HG03066 (cell line): ENCODE measurements around the gene LPA.
"Not testable (repeated sequence)": the region's sequence is repeated elsewhere in the genome, so short reads cannot be mapped to it uniquely, and the experiment has no call there.

Source experiments
- ATAC-seq: cut with Tn5 transposase; IDR thresholded peaks from one replicate; pipeline ENCODE4 v1.9.1; 2021; ENCODE audit warnings: low read depth; ENCODE audit not compliant: unreplicated experiment

Gene LPA, protein sequence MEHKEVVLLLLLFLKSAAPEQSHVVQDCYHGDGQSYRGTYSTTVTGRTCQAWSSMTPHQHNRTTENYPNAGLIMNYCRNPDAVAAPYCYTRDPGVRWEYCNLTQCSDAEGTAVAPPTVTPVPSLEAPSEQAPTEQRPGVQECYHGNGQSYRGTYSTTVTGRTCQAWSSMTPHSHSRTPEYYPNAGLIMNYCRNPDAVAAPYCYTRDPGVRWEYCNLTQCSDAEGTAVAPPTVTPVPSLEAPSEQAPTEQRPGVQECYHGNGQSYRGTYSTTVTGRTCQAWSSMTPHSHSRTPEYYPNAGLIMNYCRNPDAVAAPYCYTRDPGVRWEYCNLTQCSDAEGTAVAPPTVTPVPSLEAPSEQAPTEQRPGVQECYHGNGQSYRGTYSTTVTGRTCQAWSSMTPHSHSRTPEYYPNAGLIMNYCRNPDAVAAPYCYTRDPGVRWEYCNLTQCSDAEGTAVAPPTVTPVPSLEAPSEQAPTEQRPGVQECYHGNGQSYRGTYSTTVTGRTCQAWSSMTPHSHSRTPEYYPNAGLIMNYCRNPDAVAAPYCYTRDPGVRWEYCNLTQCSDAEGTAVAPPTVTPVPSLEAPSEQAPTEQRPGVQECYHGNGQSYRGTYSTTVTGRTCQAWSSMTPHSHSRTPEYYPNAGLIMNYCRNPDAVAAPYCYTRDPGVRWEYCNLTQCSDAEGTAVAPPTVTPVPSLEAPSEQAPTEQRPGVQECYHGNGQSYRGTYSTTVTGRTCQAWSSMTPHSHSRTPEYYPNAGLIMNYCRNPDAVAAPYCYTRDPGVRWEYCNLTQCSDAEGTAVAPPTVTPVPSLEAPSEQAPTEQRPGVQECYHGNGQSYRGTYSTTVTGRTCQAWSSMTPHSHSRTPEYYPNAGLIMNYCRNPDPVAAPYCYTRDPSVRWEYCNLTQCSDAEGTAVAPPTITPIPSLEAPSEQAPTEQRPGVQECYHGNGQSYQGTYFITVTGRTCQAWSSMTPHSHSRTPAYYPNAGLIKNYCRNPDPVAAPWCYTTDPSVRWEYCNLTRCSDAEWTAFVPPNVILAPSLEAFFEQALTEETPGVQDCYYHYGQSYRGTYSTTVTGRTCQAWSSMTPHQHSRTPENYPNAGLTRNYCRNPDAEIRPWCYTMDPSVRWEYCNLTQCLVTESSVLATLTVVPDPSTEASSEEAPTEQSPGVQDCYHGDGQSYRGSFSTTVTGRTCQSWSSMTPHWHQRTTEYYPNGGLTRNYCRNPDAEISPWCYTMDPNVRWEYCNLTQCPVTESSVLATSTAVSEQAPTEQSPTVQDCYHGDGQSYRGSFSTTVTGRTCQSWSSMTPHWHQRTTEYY (N-terminal part only)

DNA sequence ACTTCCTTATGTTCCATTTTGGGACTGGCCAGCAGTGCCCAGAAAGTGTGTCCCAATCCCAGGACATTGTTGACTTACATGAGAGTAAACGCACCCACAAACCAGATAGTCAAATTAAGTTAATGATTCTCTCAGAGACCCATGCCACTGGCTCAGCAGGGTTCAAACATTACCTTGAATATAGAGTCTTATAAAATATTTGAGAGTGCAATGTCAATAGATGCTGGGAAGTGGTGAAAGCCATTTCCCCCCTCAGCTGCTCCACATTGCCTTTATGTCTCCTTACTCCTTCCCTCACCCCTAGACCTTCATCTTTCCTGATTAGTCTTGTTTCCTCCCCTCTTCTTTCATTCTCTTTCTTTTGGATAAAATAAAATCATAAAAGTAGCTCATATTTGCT is at the start of gene LPA:
Gene LPA, minus strand, starts transcription at position 78 of the 400 bp plus-strand sequence. Its CDS starts 61 bp downstream, at position 17.
- not testable (repeated sequence) for ATAC-seq

GRCh38 chr6:160708993-160709392 is 44.9 kb upstream of the LPA start:
- ATAC-seq, result not testable (repeated sequence)

DNA sequence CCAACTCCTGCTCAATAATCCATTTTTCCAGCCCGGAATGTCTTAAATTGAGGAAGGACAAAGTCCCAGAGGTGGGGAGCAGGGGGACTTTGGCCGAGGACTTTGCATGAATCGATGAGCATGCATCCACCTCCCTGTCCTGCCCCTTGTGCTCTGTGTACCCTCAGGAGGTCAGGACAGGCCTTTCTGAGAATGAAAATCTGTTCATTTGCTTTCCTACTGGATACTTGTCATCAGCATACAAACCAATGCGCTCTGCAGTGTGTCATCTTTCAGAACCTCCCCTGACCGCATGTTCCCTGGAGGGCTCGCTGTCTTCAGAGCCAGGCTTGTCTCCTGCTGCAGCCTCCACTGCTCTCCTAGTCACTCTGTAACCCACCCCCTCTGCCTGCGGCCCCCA is 40.6 kb upstream of the LPA start:
- not testable (repeated sequence) for ATAC-seq

DNA sequence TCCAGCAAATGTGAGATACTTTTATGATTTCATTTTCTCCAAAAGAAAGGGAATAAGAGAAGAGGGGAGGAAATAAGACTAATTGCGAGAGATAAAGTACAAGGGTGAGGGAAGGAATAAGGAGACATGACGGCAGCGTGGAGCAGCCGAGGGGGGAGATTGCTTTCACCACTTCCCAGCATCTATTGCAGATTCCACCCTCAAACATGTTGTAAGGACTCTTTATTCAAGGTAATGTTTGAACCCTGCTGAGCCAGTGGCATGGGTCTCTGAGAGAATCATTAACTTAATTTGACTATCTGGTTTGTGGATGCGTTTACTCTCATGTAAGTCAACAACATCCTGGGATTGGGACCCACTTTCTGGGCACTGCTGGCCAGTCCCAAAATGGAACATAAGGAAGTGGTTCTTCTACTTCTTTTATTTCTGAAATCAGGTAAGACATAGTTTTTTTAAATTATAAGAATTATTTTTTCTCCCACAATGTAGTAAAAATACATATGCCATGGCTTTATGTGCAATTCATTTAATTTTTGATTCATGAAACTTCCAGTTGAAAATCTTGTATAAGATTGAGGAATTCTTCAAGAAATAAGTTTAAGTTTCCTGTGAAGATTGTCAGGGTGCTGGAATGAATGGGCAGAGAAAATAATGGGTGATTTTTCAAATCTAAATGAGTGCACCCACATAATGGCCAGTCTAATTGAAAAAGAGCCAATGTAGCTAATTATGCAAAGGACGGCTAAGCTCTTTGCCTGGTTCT is 38.0 kb upstream of the LPA start, which contains the start of gene PLG:
Gene PLG, plus strand, starts transcription at position 327 of the 763 bp plus-strand sequence. Its CDS starts 61 bp downstream, at position 388.
- not testable (repeated sequence) for ATAC-seq

GRCh38 chr6:160697826-160698225 is 33.8 kb upstream of the LPA start:
- ATAC-seq, result no peak

GRCh38 chr6:160696884-160697283 is 32.8 kb upstream of the LPA start:
- ATAC-seq, result not testable (repeated sequence)

- ATAC-seq, result not testable (repeated sequence)
These were observed 31.5 kb upstream of the LPA start for GRCh38 chr6:160695622-160696021.

DNA sequence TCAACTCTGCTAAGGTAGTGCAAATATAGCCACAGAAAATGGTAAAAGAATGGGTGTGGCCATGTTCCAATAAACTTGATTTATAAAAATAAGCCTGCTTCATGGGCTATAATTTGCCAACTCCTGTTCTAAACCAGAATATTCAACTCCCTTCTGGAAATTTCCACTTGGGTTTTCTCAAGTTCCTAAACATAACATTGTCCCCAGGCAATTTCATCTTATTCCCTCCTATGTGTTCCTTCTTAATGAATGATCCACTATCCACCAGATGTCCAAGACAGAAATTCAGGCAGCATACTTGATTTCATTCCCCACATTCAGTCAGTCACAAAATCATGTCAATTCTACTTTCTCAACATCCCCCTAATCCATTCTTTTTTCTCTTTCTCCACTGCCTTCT is 30.9 kb upstream of the LPA start:
- not testable (repeated sequence) for ATAC-seq

- no peak for ATAC-seq
These were observed 28.4 kb upstream of the LPA start for GRCh38 chr6:160692369-160692959.

DNA sequence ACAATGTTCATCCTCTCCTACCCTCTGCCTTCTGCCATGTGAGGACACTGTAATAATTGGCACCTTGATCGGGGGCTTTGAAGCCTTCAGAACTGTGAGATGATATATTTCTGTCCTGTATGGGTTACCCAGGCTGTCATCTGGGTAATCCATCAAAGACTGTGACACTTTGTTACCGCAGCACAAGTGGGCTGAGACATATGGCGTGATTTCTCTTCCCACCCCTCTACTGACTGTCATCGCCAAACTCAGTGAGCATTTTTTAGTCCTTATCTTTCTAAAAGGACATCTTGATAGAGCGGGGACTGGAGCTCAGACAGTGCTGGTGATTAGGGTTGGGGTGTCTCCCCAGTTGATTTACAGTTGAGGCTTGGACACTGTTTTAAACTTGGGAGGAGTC is 27.5 kb upstream of the LPA start:
- no peak for ATAC-seq

GRCh38 chr6:160690458-160690857 is 26.4 kb upstream of the LPA start:
- ATAC-seq, result no peak

DNA sequence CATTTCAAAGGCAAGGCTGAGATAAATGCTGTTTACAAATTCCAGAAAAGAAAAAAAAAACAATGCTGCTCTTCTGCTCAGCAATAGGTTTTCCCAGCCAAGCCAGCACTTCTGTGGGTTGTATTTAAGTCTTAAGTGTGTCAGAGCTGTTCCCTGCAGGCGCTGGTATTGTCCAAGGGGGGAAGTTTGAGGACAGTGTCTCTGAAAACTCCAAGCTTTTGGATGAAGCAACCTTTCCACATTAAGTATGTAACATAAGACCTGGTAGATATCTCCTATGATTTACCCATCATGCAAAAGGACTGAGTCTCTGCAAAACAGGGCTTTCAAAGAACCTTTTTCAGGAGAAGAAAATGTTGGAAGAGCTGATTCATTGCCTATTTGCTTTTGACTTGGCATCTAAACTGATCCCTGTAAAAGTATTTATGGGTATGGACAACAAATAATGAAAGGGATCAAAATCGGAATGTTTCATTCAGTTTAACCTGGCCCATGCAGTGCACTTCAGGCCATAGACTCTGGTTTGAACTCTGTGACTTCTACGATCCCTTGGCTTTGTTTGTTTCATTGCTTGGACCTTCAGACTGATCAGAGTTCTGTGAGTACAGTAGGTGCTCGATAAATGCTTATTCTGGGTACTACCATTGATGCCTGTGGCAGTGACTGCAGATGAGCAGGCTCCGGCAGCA is 21.8 kb upstream of the LPA start:
- no peak for ATAC-seq

DNA sequence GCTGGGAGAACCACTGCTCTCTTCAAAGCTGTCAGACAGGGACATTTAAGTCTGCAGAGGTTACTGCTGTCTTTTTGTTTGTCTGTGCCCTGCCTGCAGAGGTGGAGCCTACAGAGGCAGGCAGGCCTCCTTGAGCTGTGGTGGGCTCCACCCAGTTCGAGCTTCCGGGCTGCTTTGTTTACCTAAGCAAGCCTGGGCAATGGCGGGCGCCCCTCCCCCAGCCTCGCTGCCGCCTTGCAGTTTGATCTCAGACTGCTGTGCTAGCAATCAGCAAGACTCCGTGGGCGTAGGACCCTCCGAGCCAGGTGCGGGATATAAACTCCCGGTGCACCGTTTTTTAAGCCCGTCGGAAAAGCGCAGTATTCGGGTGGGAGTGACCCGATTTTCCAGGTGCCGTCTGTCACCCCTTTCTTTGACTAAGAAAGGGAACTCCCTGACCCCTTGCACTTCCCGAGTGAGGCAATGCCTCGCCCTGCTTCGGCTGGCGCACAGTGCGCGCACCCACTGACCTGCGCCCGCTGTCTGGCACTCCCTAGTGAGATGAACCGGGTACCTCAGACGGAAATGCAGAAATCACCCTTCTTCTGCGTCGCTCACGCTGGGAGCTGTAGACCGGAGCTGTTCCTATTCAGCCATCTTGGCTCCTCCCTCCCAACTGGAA is 21.2 kb upstream of the LPA start:
- ATAC-seq, result not testable (repeated sequence)

DNA sequence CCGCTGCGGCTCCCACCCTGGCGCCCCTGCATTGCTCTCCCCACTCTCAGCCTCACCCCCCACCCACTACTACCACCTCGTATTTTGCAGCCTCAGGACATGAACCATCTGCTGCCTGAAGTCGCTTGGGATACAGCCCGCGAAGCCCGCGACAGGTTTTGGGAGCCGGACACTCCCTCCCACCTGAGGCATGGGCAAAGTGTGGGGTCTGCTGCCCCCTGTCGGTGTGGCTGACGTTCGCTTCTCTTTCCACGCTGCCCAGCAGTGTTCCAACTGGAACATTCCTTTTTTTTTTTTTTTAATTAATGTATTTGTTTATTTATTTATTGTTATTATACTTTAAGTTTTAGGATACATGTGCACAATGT is 15.3 kb upstream of the LPA start:
- no peak for ATAC-seq

- no peak for ATAC-seq
These were observed 14.8 kb upstream of the LPA start for GRCh38 chr6:160678744-160679401.

DNA sequence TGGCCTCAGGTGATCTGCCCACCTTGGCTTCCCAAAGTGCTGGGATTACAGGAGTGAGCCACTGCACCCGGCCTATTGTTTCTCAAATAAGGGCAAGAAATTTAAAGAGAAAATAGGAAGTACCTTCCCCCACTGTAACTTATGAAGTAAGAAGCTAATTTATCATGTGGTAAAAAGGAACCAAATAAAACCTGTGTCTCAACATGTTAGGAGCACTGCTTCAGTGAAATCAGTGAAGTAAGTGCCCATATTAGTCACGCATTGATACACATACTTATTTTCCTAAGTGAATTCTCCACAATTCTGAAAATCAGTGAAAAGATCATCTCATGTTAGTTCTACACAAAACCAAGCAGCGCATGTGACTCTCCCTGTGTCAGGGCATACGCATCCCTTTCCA is 14.2 kb upstream of the LPA start:
- no peak for ATAC-seq

- not testable (repeated sequence) for ATAC-seq
These were observed 12.3 kb upstream of the LPA start for GRCh38 chr6:160676418-160676817.

DNA sequence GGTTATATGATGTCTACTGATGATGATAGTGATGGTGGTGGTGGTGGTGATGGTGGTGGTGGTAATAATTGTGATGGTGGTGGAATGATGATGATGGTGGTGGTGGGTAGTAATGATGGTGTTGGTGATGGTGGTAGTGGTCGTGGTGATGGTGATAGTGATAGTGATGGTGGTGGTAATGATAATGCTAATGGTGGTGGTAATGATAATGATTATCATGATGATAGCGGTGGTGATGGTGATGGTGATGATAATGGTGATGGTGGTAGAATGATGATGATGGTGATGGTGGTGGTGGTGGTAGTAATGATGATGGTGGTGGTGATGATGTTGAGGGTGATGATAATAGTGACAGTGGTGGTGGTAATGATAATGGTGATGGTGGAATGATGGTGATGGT is 4.5 kb upstream of the LPA start:
- no peak for ATAC-seq
